ENCODE results near the gene SEC24B.

The SEC24B gene

DNA sequence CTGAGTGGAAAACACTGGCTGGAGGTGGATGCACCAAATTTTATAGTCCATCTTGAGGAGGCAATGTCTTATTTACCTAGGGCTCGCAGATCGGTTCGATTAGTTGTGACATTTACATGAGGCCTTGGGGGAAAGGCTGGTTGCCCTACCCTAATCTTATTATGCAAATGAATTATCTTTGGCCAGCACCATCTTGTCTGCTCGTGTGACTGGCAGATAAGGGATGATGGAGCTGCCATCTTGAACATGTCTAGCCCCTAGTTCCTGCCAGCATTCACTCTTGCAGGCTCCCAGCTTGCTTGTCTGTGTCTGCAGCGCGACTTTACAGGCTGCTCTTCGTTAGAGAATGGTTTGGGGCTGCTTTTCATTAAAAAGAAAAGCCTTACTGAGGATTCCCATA is 61.9 kb downstream of the SEC24B start:
- Mint-ChIP-seq H3K4me3 (no peak overlapping the region), H3K27me3 (ENCODE audit: low read depth, poor library complexity) (no peaks in the 10 kb centered on the region), H3K27ac (no peak overlapping the region), H3K36me3 (ENCODE audit: low read depth) (peaks cover 61% of the 10 kb centered on the region), H3K4me1 (no peaks in the 10 kb centered on the region), H3K9me3 (no peaks in the 10 kb centered on the region)
- no peak for DNase-seq
- TF ChIP-seq, protein P1, sequence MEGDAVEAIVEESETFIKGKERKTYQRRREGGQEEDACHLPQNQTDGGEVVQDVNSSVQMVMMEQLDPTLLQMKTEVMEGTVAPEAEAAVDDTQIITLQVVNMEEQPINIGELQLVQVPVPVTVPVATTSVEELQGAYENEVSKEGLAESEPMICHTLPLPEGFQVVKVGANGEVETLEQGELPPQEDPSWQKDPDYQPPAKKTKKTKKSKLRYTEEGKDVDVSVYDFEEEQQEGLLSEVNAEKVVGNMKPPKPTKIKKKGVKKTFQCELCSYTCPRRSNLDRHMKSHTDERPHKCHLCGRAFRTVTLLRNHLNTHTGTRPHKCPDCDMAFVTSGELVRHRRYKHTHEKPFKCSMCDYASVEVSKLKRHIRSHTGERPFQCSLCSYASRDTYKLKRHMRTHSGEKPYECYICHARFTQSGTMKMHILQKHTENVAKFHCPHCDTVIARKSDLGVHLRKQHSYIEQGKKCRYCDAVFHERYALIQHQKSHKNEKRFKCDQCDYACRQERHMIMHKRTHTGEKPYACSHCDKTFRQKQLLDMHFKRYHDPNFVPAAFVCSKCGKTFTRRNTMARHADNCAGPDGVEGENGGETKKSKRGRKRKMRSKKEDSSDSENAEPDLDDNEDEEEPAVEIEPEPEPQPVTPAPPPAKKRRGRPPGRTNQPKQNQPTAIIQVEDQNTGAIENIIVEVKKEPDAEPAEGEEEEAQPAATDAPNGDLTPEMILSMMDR (IDR thresholded peaks at IDR 0.05) = no peak

DNA sequence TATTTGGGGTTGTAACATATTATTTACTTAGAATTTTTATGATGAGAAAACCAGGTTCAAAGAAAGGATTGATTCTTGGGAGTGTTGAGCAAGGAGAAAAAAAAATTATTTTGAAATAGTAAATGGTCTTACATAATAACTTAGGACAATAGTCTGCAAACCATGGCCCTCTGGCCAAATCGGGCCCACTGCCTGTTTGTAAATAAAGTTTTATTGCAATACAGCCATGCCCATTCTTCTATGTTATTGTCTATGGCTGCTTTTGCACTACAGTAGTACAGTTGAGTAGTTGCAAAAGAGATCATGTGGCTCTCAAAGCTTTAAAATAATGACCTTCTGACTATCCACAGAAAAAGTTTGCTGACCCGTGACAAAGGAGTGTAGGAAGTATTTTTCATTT is 63.3 kb downstream of the SEC24B start:
- no peak for DNase-seq
- Mint-ChIP-seq H3K9me3 (no peaks in the 10 kb centered on the region), H3K27me3 (ENCODE audit: low read depth, poor library complexity) (no peaks in the 10 kb centered on the region), H3K4me3 (no peak overlapping the region), H3K27ac (no peak overlapping the region), H3K36me3 (ENCODE audit: low read depth) (peaks cover 66% of the 10 kb centered on the region), H3K4me1 (no peaks in the 10 kb centered on the region)
- TF ChIP-seq, protein P1 (IDR thresholded peaks at IDR 0.05) = no peak

DNA sequence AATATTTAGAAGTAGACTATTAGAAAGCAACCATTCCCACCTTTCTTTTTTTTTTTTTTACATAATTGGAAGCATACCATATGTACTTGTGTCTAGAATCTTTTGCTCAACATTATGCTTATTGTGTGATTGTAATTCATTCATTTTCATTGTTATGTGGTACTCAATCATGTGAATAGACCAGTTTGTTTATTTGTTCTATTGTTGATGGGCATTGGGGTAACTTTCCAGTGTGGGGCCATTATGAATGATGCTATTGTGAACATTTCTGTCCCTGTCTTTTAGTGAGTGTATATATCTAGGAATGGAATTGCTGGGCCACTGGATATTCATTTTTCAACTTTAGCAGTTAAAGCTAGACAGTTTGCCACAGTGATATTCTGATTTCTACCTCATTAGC is 63.9 kb downstream of the SEC24B start:
- TF ChIP-seq, protein P1 (IDR thresholded peaks at IDR 0.05) = no peak
- H3K27ac Mint-ChIP-seq = no peak overlapping the region
- H3K9me3 Mint-ChIP-seq = no peaks in the 10 kb centered on the region
- peaks cover 66% of the 10 kb centered on the region for H3K36me3 Mint-ChIP-seq (ENCODE audit: low read depth)
- H3K27me3 Mint-ChIP-seq (ENCODE audit: low read depth, poor library complexity) = no peaks in the 10 kb centered on the region
- H3K4me3 Mint-ChIP-seq = no peak overlapping the region
- H3K4me1 Mint-ChIP-seq = no peaks in the 10 kb centered on the region
- DNase-seq = no peak

DNA sequence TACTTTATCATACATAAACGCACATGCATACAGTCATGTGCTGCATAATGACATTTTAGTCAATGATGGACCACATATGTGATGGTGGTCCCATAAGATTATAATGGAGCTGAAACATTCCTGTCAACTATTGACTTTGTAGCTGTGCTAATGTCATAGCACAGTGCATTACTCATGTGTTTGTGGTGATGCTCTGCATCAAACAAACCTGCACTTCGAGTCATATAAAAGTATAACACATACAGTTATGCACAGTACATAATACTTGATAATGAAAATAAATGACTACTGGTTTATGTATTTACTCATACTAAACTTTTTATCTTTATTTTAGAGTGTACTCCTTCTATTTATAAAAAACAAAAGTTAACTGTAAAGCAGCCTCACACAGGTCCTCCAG is 65.9 kb downstream of the SEC24B start:
- H3K4me1 Mint-ChIP-seq = no peaks in the 10 kb centered on the region
- H3K9me3 Mint-ChIP-seq = no peaks in the 10 kb centered on the region
- H3K27me3 Mint-ChIP-seq (ENCODE audit: low read depth, poor library complexity) = no peaks in the 10 kb centered on the region
- TF ChIP-seq, protein P1 (IDR thresholded peaks at IDR 0.05) = no peak
- H3K36me3 Mint-ChIP-seq (ENCODE audit: low read depth) = peaks cover 67% of the 10 kb centered on the region
- no peak for DNase-seq
- no peak overlapping the region for H3K27ac Mint-ChIP-seq
- H3K4me3 Mint-ChIP-seq = no peak overlapping the region

DNA sequence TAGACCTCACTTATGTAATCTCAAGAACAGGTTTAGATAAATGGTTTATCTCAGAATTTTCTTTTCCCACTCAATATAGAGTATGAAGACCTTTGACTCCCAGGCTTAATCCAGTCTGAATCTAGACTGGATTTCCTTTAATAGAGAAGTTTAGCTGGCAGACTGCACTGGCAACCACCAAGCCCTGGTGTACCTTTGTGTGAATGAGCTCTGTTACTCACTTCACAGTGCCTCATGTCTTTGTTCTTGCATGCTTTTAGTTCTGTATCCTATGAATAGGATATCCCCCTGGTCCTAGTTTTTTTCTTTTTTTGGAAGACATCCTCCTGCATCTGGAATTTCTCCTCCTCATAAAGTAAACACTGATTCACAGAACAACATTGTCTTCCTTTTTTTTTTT is 73.3 kb downstream of the SEC24B start:
- Mint-ChIP-seq H3K27me3 (ENCODE audit: low read depth, poor library complexity) (no peaks in the 10 kb centered on the region), H3K9me3 (peaks cover 4% of the 10 kb centered on the region), H3K4me3 (no peak overlapping the region), H3K4me1 (no peaks in the 10 kb centered on the region), H3K36me3 (ENCODE audit: low read depth) (peaks cover 88% of the 10 kb centered on the region), H3K27ac (no peak overlapping the region)
- TF ChIP-seq, protein P1 (IDR thresholded peaks at IDR 0.05) = no peak
- no peak for DNase-seq

DNA sequence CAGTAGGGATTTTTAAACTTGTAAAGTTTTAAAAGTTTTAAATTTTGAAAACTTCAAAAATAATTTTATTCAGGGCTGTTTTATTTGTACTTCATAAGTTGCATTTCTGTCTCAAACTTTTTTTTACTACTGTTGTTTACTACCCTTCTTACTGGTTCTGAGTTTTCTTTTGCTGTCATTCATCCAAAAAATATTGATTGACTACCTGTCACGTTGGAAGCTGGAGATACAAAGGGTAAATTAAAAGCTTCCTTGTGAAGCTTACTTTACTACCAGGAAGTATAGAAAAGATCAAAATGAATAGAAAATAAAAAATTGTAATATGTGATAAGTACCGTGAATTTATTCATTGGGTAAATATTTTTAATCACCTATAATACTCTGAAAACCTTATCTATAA is 77.1 kb downstream of the SEC24B start:
- no peak overlapping the region for H3K27ac Mint-ChIP-seq

More for the DNA sequence above, 77.1 kb downstream of the SEC24B start:
- no peaks in the 10 kb centered on the region for H3K4me1 Mint-ChIP-seq
- TF ChIP-seq, protein P1 (IDR thresholded peaks at IDR 0.05) = no peak
- peaks cover 3% of the 10 kb centered on the region for H3K27me3 Mint-ChIP-seq (ENCODE audit: low read depth, poor library complexity)
- no peaks in the 10 kb centered on the region for H3K9me3 Mint-ChIP-seq
- peaks cover 83% of the 10 kb centered on the region for H3K36me3 Mint-ChIP-seq (ENCODE audit: low read depth)
- no peak overlapping the region for H3K4me3 Mint-ChIP-seq
- DNase-seq = no peak
